HG03064 (cell line): ENCODE results near the gene CASQ2.

Experiments
- ATAC-seq: cut with Tn5 transposase; IDR thresholded peaks from one replicate; pipeline ENCODE4 v1.9.1; 2021; ENCODE audit warnings: low read depth; ENCODE audit not compliant: unreplicated experiment

The CASQ2 gene

DNA sequence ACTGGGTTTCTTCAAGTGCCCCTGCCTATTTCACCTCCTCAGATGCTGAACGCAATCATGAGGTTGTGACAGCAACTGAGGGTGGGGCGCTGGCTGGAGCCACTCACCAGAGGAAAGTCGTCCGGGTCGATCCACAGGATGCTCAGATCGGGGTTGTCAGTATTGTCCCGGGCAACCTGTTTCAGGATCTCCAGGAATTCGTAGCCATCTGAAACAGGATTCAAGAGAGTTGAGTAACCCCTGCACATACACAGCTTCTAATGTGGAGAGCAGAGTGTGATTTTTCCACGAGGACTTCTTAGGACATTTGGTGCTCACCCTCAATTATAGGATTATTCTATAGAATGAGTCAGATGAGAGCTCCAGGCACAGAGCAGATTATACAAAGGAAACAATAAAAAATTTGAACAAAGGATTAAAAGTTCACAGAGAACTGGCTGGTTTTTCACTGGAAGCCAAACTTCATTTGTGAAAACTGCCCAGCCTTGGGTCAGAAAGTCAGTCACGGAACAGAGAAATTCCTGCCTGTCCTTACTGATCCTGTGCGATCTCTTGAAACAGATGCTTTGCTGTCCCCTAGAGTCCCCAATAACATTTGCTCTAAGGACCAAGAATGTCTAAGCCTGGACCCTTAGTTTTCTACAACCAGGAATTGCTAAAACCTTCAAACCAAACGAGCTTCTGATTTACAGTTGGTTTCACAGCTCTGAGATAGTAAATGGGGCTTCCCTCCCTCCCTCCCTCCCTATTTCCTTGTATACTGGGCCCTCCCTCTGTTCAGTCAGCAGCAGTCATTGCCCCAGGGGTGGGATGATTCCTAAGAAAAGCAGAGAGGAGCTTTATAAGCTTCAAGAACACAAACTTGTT, 63.2 kb downstream of the CASQ2 start:
- no peak for ATAC-seq

DNA sequence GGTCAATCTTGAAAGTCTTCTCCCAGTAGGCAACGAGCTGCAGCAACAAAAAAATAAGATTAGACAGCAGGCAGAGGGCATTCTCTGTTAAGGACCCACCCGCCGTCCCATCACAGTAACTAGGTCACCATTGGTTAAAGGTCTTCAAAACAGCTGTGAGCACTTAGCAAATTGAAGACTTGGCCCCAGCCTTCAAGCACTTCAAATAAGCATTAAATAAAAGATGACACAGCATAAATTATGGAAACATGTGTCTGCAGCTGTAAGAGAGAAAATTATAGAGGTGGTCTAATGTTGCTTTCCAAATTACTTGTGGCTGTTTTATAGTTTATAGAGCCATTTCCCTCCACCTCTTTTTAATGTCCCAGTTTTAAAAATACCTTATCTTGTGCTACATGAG, 65.6 kb downstream of the CASQ2 start:
- no peak for ATAC-seq

DNA sequence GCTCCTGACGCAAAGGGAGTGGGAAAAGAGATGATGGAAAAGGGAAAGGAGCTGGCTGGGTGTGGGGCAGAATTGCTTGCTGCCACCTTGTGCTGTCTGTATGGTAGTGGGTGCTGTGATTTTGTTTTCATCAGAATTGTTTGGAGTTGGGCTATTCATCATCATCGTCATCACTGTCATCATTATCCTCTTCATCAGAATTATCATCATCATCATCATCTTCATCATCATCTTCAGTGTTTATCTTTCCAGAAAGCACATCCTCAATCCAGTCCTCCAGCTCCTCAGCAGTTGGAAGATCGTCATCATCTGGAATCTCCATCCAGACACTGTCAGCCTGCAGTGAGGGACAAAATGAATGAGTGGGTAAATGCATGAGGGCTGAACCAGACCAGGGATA, 67.4 kb downstream of the CASQ2 start:
- ATAC-seq: no peak

DNA sequence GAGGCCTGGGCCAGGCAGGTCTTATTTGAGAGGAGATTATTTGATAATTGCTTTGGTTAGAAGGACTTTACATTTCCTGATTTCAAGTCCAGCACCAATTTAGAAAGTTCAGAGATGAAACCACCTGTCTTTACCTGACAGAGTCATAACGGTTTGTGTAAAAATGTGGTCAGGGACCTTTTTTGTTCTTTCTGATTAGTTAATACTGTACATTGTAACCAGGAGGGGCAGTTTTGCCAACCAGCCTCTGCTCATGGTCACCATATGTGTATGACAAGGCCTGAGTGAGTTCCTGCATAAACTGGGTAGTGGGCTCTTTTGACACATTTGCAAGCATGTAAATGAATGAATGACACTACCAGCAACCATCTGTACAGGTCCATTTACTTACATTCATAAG, 70.9 kb downstream of the CASQ2 start:
- no peak for ATAC-seq

DNA sequence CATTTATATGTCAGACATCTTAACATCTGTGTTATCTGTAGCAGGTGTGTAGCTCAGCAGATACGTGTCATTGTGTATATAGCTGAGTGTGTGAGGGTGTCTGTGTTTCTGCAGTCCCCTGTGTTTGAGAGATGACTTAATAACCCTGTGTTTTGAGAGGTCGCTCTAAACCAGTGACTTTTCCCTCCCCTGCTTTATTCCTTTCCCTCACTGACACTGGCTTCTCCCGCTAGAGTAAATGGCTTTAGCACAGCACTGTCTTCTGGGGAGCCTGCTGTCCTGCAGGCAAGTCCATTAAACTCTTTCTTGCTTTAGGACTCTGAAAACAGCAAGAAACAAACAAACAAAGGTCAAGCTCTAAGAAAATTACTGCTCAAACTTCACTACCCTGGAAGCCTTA, 73.7 kb downstream of the CASQ2 start:
- no peak for ATAC-seq

DNA sequence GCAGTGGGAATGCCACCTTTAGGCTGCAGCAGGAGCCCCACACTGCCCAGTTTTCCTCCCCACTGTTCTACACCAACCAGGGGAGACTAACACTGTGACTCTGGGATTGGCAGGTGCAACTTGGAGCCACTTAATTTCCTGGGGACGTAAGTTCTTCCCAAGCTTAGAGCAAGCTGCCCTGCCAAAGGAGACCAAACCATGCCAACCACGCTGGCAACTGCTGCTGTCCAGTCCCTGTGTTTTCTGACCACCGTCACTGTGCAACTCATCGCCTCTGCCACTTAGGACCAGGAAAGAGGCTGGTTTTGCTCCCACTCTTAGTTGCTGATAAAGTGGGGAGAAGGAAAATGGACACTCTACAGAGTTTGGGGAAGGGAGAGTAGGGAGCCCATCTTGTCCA, 76.3 kb downstream of the CASQ2 start:
- no peak for ATAC-seq

DNA sequence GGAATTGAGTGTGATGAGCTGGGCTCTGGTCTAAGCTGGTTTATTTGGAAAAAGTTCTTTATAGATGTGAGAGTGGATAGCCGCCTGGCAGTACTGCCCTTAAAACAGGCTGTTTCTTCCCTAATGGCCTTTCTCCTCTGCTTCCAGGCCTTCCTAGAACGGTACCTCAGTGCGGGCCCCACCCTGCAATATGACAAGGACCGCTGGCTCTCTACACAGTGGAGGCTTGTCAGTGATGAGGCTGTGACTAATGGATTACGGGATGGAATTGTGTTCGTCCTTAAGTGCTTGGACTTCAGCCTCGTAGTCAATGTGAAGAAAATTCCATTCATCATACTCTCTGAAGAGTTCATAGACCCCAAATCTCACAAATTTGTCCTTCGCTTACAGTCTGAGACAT, 77.5 kb downstream of the CASQ2 start:
- no peak for ATAC-seq

DNA sequence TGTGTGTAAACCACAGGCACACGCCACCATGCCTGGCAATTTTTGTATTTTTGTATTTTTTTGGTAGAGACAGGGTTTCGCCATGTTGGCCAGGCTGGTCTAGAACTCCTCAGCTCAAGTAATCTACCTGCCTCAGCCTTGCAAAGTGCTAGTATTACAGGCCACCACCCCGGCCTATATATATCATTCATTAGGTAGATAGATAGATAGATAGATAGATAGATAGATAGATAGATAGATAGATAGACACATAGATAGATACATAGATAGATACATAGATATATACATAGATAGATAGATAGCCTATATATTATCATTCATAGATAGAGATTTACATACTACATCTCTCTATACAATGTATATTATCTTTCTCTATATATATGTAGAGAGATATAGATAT, 80.8 kb downstream of the CASQ2 start:
- ATAC-seq: no peak

DNA sequence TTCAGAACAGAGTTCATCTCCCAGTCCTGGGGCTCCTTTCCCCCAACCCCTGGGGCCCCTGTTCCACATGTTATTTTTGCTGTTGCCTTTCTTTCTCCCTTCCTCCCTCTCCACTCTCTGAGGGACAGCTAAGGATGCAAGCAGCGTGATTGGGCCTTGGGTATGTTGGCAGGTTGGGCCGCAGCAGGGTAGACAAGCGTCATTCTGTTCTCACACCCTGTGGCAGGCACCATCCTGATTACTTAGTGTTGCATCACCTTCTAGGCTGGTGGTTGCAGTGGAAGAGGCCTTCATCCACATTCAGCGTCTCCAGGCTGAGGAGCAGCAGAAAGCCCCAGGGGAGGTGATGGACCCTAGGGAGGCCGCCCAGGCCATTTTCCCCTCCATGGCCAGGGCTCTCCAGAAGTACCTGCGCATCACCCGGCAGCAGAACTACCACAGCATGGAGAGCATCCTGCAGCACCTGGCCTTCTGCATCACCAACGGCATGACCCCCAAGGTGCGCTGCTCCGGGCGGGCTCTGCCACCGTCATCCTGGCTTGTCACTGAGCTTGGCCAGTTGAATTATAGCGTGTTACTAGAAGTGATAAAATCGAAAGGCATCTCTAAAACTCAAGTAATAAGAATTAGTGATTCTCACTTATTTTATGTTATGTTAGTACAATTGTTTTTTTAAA, 83.3 kb downstream of the CASQ2 start:
- ATAC-seq: no peak

DNA sequence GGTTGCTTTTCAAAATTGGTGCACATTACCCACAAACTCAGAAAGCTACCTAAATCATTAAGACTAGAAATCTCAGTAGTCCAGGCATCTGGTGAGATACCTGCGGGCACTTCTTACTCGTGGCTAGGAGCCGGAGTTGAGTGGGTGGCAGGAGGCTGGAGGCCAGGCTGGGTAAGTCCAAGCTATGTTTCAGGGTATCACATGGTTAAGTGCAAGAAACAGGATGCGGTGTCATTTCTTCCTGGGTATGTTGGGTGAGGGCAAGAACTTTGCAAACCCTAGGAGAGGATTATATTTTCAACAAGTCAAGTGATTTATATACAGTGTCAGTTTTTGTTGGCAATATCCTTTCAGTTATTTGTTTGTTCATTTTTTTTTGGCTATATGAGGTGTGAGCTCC, 85.7 kb downstream of the CASQ2 start:
- no peak for ATAC-seq

DNA sequence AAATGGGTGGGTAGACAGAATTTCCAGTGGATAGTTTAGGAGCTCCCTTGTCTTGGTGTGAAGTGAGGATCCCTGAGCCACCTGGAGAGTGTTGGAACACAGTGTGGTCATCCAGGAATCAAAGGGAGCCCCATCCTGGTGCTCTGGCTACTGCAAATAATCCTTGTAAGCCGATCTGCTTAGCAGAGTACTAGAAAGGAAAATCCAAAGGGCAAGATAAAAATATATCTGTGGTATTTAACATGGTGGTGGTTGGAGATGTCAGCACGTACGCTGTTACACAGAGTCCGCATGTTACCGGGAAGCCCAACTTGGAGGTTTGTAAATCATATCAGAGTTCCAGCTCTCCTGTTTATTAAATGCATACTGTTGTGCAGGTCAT, 87.8 kb downstream of the CASQ2 start:
- no peak for ATAC-seq

DNA sequence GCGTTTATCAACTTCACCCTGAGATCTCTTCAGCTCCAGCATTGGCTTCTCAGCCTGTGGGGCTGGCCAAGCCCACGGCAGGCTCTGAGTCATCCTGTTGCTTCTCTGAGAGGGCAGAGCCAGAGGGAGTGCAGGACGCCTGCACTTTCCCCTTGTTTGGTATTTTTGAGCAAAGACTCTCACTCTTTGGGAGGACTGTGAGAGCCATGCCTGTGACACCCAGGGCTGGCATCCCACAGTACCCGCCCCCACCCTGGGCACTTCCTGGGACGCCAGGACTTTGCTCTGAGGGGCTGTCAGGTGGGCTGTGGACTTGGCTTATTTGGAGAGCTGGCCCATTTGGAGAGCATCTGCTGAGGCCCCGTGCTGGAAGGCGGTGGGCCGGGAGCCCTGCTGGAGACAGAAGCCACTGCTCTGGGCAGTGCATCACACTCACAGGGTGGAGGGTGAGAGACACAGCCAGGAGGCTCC, 89.3 kb downstream of the CASQ2 start:
- no peak for ATAC-seq

DNA sequence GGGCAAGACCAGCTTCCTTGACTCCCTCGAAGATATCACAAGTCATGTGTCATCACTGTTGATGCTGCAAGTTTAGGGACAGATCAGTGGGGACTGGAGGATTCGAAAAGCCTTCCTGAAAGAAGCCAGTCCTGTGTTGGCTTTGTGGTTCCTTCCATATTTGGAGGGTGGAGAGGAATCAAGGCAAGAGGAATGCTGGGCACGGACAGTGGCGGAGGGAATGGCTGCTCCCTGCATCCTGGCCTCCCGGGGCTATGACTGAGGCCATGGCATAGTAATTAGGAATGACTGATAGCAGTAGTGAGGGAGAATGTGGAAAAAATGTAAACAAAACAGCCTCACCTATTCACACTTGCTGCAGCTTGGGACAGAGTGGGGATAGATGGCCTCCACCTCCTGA, 90.4 kb downstream of the CASQ2 start:
- no peak for ATAC-seq

DNA sequence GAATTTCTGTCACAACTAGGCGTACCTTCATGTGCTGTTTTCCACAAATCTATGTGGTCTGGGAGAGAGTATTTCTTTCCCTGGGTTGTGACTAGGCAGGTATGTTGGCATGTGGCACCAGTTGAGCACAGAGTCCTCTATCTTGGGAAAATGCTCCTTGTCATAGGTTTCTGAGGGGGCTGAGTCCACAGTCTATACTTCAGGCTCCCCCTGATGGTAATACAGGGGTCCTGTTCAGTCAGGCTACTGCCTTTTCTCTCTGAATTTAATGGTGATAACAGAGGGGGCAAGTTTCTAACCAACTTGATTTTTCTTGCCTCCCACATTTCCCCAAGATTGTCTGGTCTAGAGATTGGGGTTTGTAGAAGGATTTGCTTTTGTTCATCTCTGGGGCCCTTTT, 90.9 kb downstream of the CASQ2 start:
- ATAC-seq: no peak

DNA sequence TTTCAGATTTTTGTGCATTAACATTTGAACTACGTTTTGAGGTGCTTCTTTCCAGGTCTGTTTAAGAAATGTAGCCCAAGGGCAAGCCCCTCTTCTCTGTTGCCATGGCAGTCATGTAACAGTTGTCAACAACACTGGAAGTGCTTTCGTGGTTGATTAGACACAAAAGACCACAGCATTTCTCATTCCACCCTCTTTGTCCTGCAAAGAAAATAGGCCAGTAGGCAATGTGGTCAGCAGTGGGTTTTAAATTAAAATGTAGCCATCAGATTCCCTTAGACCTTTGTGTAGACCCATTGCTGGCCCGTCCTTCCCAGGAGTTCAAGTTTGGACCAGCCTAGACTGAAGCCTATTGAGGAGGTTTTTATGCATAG, 91.3 kb downstream of the CASQ2 start:
- no peak for ATAC-seq

DNA sequence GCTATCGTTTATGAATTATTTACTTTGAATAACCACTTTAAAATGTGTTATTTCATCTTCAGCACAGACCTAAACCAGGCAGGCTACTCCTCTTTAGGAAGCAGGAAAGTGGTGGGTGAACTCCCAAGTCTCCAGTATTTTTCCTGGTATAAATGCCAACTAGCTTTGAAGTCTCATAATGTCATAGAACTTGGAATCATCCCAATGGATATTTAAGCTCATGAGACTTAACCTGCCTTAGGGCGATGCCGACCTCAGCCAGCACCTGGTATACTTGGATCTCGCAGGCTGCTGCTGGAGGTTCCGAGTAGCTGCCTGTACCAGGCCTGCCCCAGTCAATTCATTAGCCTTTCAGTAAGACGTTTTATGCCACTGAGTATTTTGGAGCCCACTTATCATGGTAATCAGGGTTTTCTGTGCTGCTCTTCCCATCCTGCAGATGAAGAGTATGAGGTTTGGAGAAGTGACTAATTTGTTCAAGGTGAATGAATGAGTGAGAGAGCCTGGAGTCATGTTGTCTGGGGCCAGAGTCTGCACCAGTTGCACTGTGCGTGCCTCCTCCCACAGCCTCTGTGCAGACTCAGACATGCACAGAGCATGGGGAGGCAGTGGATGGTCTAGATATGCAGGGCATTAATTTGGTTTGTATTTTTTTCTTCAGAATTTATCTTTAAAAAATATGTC, 91.9 kb downstream of the CASQ2 start:
- no peak for ATAC-seq

DNA sequence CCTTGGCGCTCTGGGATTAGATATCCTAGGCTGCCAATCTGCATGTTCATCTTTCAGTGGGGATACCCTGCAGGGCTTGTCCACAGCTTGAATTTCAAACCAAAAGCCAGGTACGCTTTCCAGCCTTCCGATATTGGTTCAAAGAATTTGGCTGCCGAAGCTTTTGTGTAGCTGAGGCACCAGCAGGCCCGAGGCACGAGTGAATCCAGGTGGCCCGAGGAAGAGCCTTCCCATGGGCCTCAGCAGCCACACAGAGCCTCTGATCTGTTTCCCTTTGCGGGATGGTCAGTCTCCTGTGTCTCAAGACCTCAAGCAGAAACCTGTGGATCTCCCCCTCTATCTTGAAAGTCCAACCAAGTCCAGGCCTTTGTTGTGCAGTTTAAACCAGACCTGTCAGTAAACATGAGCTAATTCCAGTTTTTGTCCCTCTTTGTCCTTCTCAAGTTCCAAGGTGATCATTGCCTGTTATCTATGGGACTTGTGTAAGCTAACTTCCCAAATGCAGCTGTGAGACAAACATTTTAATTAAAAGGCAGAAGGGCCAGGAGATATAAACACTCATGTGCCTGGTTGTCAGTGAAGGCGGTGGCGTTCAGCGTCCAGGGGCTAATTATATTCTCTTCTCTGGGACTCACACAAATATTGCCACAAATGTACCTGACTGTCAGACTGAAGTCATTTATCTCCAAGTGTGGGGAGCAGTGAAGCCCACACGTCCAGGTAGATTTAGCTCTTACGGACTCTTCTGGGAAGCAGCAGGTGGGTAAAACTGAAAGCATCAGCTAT, 96.1 kb downstream of the CASQ2 start:
- ATAC-seq: no peak

DNA sequence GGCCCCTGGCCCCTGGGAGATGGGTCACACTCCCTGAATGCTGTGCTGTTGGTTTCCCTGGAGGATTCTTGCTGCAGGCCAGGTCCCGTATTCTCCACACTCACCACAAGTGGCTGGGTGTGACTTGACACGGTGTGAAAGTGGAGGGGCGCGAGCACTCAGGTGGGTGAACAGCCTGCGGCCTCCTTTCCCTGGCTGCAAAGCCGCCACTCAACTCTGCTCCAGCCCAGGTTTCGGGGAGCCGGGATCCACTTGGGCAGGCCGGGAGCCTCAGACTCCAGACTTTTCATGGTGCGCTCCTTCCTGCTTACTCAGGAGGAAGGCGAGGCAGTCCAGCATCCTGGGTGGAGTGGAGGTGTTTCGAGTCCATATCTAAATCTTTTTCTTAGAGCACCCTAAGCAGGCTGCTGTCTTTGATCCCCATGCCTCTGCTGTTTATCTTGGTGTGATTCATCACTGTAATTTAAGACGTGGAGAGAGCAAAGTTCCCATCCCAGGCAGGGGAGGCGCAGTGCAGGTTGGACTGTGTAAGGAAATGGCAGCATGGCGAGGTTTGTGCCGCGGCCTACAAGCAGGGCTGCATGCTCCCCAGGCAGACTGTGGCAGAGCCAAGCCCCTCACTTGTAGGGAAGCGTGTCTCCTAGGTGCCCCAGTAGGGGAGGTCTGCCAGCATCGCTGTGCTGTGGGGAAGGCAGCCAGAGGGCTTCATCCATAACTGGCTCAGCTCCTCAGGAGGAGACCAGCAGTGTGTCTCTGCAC, 97.2 kb downstream of the CASQ2 start:
- ATAC-seq: no peak

DNA sequence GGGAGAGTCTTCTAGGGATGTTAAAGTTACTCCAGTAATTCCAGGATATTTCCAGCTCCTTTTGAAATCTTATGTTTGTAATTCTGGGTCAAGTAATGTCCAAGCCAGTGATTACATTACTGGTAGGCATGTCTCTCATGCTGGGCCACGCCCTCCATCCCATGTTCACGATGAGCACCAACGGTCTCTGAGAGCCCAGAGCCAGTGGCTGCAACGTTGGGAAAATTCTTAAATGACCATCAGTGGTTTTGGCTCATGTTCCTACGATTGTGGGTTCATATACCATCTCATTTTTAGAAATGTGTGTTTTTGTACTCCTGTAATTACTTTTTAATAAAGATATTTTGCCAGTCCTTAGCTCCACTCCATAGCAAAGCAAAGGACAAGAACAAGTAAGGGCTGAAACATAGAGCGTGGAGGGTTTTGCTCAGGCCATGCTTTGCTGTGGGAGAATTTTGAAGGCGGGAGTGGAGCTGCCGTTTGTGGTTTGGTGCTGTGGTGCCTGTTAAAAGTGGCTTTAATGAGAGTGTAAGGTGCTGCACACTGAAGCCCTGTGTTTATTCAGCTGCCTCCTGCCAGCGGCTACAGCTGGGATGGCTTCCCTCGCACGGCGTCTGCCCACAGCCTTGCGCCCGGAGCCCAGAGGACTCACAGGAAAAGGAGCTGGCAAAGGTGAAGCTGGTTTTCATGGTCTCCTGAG, 97.9 kb downstream of the CASQ2 start:
- ATAC-seq: no peak

DNA sequence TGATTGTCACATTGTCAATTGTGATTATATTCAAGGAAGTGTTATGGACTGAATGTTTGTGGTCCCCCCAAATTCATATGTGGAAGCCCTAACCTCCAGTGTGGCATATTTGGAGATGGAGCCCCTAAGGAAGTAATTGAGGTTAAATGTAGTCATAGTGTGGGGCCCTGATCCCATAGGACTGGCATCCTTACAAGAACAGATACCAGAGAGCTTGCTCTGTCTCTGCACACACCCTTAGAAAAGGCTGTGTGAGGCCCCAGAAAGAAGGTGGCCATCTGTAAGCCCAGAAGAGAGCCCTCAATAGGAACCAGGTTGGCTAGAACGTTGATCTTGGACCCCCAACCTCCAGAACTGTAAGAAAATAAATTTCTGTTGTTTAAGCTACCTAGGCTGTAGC, 98.6 kb downstream of the CASQ2 start:
- no peak for ATAC-seq
